A549 (cell line): ENCODE data around the gene DCT.

ENCODE experiments used
- CTCF ChIP-seq: fragments of >200 bp; sonication (Bioruptor Twin); formaldehyde crosslinking; IDR thresholded peaks from 3 replicates; pipeline ENCODE4 v1.5.1; 2016
- JUN ChIP-seq, 2 experiments: fragments of >200 bp; sonication (Bioruptor Twin); formaldehyde crosslinking; IDR thresholded peaks; 2 replicates in 1 of 2; 3 replicates in 1 of 2; pipeline ENCODE4 v1.6.1; 2016 to 2017
- JUNB ChIP-seq: fragments of >200 bp; sonication (Bioruptor Twin); formaldehyde crosslinking; IDR thresholded peaks from 2 replicates; pipeline ENCODE4 v1.6.1; 2016
- POLR2A ChIP-seq: IDR thresholded peaks from 2 replicates; pipeline ENCODE4 v1.6.1; 2012; ENCODE audit warnings: mild to moderate bottlenecking, low read length

- TF ChIP-seq JUNB = no peak
- TF ChIP-seq JUN (IDR thresholded peaks at IDR 0.05) = no peak
- no peak for TF ChIP-seq POLR2A
- TF ChIP-seq CTCF = no peak
Measured at GRCh38 chr13:94480672-94481145, 1.2 kb upstream of the DCT start.
